ENCODE measurements around the gene MAGOH.
"Not testable (repeated sequence)": the region's sequence is repeated elsewhere in the genome, so short reads cannot be mapped to it uniquely, and the experiment has no call there.

Gene MAGOH

GRCh38 chr1:53241828-53242227 lies 3.5 kb upstream of the MAGOH start:
- in situ Hi-C loops (cut with MboI; ENCODE audit: low sequenced_read_pairs): no loop called here

- in situ Hi-C loops (cut with MboI; ENCODE audit: low sequenced_read_pairs): no loop called here
These were observed 680 bp downstream of the MAGOH start for GRCh38 chr1:53237638-53238037.

GRCh38 chr1:53220962-53221286 lies 17.4 kb downstream of the MAGOH start:
- in situ Hi-C loops (cut with MboI; ENCODE audit: low sequenced_read_pairs): no loop called here

GRCh38 chr1:53220171-53220961 lies 18.0 kb downstream of the MAGOH start, which contains the start of gene CZIB:
Gene CZIB, minus strand, starts transcription at chr1:53220634. Its CDS starts 59 bp downstream, at chr1:53220575.
- in situ Hi-C loops (cut with MboI; ENCODE audit: low sequenced_read_pairs): no loop called here

- in situ Hi-C loops (cut with MboI; ENCODE audit: low sequenced_read_pairs): no loop called here
These were observed 18.6 kb downstream of the MAGOH start for GRCh38 chr1:53219711-53220110.

- in situ Hi-C loops (cut with MboI; ENCODE audit: low sequenced_read_pairs): no loop called here
These were observed 20.1 kb downstream of the MAGOH start for GRCh38 chr1:53218201-53218600.

GRCh38 chr1:53214376-53214940 lies 23.9 kb downstream of the MAGOH start:
- in situ Hi-C loops (cut with MboI; ENCODE audit: low sequenced_read_pairs): no loop called here

- in situ Hi-C loops (cut with MboI; ENCODE audit: low sequenced_read_pairs): no loop called here
These were observed 27.4 kb downstream of the MAGOH start for GRCh38 chr1:53210954-53211353.

- in situ Hi-C loops (cut with MboI; ENCODE audit: low sequenced_read_pairs): no loop called here
These were observed 28.0 kb downstream of the MAGOH start for GRCh38 chr1:53210352-53210751.

GRCh38 chr1:53207726-53208125 lies 30.6 kb downstream of the MAGOH start:
- in situ Hi-C loops (cut with MboI; ENCODE audit: low sequenced_read_pairs): no loop called here

GRCh38 chr1:53206735-53207379 lies 31.5 kb downstream of the MAGOH start:
- in situ Hi-C loops (cut with MboI; ENCODE audit: low sequenced_read_pairs): no loop called here

GRCh38 chr1:53206083-53206685 lies 32.1 kb downstream of the MAGOH start:
- in situ Hi-C loops (cut with MboI; ENCODE audit: low sequenced_read_pairs): not testable (repeated sequence)

GRCh38 chr1:53205496-53205895 lies 32.8 kb downstream of the MAGOH start:
- in situ Hi-C loops (cut with MboI; ENCODE audit: low sequenced_read_pairs): not testable (repeated sequence)

GRCh38 chr1:53203466-53203865 lies 34.9 kb downstream of the MAGOH start:
- in situ Hi-C loops (cut with MboI; ENCODE audit: low sequenced_read_pairs): no loop called here

GRCh38 chr1:53198241-53198651 lies 40.1 kb downstream of the MAGOH start:
- in situ Hi-C loops (cut with MboI; ENCODE audit: low sequenced_read_pairs): no loop called here

- in situ Hi-C loops (cut with MboI; ENCODE audit: low sequenced_read_pairs): no loop called here
These were observed 40.8 kb downstream of the MAGOH start for GRCh38 chr1:53197291-53198200.

GRCh38 chr1:53196485-53197290 lies 41.6 kb downstream of the MAGOH start, which contains the start of gene CPT2:
Gene CPT2, plus strand, starts transcription at chr1:53196824. Its CDS starts 120 bp downstream, at chr1:53196944.
- in situ Hi-C loops (cut with MboI; ENCODE audit: low sequenced_read_pairs): no loop called here

GRCh38 chr1:53196017-53196484 lies 42.3 kb downstream of the MAGOH start:
- in situ Hi-C loops (cut with MboI; ENCODE audit: low sequenced_read_pairs): no loop called here

GRCh38 chr1:53195246-53196016 lies 42.9 kb downstream of the MAGOH start:
- in situ Hi-C loops (cut with MboI; ENCODE audit: low sequenced_read_pairs): no loop called here
